GM18502 (cell line): ENCODE data around the gene ADAMTS10.
"Not testable (repeated sequence)": the region's sequence is repeated elsewhere in the genome, so short reads cannot be mapped to it uniquely, and the experiment has no call there.

Experiments
- ATAC-seq: cut with Tn5 transposase; IDR thresholded peaks from one replicate; pipeline ENCODE4 v1.9.1; 2021; ENCODE audit warnings: mild to moderate bottlenecking; ENCODE audit not compliant: unreplicated experiment, poor library complexity

Gene ADAMTS10

DNA sequence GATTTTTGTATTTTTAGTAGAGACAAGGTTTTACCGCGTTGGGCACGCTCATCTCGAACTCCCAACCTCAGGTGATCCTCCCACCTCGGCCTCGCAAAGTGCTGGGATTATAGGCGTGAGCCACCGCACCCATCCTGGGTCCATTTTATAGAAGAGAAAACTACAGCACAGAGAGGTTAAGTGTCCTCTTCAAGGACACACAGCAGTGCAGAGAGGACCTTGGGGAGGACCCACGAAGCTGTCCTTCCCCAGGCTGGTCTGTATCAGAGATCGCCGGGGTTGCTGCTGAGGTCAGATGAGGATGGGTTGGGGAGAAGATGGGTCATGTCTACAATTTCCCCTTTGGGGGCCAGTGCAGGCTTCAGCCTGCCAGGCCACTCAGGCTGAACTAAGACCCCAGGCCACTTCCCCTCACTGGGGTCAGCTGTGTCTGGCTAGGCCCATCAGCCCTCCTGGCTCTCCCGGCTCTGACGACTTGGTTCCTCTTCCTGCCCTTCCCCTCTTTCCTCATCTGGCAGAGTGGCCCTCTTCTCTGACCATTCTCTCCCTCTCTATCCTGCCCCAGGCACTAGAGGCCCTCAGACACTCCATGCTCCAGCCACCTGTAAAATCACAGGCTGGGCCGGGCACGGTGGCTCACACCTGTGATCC, 42.9 kb downstream of the ADAMTS10 start:
- ATAC-seq: no peak

DNA sequence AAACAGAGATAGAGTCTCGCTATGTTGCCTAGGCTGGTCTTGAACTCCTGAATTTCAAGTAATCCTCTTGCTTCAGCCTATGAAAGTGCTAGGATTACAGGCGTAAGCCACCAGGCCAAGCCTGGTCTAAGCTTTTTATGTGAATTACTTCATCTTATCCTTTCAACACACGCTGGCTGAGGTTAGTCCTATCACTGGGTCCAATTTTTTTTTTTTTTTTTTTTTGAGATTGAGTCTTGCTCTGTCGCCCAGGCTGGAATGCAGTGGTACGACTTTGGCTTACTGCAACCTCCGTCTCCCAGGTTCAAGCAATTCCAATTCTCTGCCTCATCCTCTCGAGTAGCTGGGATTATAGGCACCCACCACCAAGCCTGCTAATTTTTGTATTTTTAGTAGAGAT, 43.7 kb downstream of the ADAMTS10 start:
- ATAC-seq: no peak

DNA sequence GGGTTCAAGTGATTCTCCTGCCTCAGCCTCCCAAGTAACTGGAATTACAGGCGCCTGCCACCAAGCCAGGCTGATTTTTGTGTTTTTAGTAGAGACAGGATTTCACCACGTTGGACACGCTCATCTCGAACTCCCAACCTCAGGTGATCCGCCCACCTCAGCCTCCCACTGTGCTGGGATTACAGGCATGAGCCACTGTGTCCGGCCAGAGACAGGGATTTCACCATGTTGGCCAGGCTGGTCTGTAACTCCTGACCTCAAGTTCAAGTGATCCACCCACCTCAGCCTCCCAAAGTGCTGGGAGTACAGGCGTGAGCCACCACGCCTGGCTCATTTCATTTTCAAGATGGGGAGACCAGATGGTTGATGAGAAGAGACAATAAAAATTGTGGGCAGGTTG, 45.6 kb downstream of the ADAMTS10 start:
- ATAC-seq: not testable (repeated sequence)

DNA sequence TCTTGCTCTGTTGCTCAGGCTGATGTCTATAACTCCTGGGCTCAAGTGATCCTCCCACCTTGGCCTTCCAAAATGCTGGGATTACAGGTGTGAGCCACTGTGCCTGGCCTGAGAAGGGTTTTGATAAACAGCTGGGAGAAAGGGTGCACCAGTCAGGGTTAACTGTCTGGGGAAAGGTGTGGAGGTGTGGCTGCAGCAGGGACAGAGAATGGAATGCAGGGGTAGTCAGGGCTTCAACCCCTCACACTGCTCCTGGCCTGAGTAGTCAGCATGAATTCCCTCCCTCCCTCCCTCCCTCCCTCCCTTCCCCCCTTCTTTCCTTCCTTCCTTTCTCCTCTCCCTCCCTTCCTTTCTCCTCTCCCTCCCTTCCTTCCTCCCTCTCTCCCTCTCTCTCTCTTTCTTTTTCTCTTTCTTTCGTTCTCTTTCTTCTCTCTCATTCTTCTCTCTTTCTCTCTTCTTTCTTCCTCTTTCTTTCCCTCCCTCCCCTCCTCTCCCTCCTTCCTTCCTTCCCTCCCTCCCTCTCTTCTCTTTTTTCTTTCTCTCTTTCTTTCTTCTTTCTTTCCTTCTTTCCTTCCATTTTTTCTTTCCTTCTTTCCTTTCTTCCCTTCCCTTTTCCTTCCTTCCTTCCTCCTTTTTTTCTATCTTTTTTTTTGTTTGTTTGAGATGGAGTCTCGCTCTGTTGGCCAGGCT, 49.3 kb downstream of the ADAMTS10 start:
- no peak for ATAC-seq

DNA sequence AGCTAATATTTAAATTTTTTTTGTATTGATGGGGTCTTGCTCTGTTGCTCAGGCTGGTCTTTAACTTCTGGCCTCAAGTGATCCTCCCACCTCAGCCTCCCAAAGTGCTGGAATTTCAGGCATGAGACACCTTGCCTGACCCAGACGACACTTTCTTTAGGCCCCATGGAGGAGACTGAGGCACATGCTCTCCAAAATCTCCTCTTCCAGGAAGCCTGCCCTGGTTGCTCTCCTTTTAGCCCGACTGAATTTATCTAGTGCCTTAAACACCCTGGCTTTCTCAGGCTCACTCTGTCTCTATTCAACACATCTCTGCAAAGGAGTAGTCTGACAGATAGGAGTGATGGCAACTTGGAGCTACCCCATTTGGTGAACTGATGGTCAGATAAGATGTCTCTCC, 52.2 kb downstream of the ADAMTS10 start:
- ATAC-seq: no peak

DNA sequence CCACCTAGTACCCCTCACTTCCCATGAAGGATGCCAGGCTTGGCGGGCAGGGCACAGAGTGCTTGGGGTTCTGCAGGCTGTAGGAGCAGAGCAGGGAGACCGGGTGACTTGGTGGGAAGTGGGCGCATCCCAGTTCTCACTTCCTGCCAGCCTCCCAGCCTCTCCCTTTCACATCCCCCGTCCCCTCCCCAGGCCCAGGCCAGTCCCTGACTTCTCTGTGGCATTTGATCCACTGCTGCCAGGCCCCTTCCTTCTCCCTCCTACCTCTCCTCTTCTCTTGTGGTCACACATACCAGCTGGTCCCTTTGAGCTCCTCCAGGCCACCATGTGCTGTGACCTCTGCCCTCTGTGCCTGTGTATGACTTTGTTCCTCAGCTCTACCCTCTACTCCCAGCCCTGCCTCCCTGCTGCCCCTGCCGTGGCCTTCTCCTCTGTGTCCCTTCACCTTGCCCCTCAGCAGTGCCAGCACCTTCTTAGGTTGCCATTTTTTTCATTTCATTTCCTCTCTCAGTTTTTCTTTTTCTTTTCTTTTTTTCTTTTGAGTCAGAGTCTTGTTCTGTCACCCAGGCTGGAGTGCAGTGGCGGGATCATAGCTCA, 52.8 kb downstream of the ADAMTS10 start:
- no peak for ATAC-seq

DNA sequence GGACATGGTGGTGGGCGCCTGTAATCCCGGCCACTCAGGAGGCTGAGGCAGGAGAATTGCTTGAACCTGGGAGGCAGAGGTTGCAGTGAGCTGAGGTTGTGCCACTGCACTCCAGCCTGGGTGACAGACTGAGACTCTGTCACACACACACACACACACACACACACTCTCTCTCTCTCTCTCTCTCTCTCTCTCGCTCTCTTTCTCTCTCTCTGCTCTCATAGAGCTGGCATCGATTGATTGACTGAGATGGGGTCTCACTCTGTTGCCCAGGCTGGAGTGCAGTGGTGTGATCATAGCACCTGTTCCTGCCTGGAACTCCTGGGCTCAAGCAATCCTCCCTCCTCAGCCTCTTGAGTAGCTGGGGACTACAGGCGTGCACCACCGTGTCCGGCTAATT, 56.8 kb downstream of the ADAMTS10 start:
- not testable (repeated sequence) for ATAC-seq

DNA sequence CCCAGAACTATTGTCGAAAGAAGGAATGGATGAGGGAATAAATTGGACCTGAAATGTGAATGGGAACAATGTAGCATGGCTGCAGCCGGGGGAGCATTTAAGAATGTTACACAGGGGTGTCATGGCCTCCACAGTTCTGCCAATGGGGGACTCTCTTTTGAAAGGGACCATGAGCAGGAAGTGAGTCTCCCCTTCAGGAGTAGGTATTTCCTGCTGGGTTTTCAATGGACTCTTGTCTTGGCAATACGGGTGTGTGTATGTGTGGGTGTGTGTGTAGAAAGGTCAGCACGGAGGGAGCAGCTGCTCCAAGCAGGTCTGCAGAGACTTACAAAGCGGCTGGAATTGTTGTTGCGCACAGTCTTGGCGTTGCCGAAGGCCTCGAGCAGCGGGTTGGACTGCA, 57.7 kb downstream of the ADAMTS10 start:
- ATAC-seq: no peak

DNA sequence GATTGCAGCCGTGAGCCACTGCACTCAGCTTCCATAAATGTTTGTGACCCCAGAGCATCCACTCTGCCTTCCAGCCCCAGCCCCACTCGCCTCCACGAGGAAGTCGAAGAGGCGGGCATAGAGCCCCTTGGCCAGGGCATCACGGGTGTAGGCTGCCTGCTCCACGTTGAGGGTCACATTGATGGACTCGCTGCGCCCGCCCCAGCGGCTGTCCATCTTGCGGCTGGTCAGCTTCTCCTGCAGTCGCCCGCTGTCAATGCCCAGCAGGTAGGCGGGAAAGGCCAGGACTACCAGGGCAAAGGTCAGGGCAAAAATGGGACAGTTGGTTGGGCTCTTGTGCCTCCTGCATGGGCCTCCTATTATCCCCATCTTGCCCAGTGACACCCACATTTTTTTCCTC, 60.4 kb downstream of the ADAMTS10 start:
- ATAC-seq: no peak

DNA sequence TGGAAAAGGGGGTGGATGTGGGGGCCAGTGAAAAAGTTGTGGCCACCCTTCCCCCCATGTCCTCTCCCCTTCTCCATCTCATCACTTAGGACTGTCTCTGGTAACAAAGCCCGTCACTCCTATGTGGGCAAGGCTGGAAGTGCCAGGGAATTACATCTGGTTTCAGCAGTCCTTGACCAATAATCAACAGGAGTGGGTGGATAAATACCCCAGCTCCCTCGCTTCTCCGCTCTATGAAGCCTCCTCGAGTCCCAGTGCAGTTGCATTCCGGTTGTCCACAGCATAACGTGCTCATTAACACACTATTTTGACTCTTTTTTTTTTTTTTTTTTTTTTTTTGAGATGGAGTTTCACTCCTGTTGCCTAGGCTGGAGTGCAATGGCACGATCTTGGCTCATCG, 64.8 kb downstream of the ADAMTS10 start:
- no peak for ATAC-seq

DNA sequence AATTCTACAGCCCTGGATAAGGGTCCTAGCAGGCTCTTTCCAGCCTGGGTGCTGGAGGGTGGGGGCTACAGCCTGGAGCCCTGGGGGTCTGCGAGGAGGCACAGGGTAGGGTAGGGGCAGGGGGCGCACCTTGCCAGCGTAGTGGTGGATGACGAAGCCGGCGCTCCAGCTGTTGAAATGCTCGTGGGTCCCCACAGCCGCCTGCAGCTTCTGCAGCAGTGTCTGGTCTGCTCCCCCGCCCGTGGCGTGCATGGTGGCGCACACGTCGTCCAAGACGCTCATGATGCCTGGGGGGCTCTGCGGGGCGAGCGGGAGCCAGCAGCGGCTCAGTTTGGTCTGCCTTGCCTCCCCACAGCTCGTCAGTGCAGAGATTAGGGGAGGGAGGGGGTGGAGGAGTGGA, 66.3 kb downstream of the ADAMTS10 start:
- ATAC-seq: no peak

DNA sequence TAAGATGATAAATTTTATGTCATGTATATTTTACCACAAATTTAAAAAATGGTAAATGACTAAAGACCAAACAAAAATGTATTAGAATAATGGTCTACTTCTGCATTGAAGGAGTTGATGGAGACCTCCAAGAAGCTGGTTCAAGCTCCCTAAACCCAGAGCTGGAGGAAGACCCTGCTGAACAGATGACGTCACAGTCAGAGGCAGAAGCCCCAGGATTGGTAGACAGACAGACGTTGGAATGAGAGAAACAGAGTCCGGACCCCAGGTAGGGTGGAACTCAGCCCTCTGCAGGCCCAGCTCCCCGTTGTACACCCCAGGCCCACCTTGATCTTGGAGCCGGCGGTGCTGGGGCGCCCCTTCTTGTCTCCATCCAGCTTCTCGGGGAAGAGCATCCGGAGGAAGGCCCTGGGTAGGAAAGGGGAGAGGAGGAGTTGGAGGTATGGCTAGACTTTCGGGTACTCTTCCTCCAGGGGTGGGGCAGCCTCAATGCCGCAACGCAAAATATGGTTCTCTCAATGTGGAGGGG, 70.8 kb downstream of the ADAMTS10 start:
- no peak for ATAC-seq

DNA sequence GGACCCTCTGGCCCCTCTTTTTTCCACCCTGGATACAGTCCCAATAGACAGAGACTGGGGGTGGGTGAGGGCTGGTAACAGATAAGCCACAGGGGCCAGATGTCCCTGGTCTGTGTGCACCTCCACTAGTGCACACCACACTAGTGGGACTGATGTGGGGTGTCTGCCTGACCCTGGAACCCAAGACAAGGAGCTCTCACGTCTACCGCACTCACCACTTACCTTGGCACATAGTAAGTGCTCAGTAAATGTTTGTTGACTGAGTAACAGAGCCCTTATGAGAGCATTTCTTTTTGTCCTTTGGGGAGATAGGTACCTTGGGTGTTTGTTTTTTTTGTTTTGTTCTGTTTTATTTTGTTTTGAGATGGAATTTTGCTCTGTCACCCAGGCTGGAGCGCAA, 73.4 kb downstream of the ADAMTS10 start:
- ATAC-seq: no peak

DNA sequence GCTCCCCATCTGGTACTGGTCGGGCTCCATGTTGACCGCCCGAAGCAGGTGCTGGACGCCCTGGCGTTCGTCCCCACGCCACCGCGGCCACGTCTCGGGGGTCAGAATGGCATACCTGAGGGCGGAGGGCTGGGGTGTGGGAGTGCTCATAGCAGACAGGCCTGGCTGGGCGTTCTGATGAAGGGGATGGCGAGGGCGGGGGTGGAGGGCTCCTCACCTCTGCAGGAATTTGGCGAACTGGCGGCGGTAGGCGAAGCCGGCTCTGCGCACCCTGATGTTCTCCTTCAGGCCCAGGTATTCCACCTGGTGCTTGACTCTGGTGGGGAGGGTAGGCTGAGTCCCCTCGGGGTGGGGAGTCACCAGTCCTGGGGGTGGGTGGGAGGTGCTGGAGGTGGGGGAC, 74.2 kb downstream of the ADAMTS10 start:
- ATAC-seq: no peak

DNA sequence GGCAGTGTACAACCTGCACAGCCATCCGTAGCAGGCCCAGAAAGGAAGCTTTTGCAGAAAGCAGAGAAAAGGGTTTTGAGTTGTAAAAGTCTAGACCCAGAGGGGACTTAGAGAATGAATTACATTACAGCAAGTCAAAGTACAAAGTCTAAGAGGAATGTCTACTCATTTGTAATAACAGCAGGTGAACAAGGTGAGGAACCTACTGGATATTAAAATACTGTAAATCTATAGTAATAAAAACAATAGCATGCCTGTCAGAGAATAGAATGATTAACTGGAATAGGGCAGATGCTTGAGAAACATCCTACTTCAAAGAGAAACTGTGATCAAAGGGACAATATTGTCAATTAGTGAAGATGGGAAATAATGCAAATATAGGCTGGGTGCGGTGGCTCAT, 78.3 kb downstream of the ADAMTS10 start:
- no peak for ATAC-seq

DNA sequence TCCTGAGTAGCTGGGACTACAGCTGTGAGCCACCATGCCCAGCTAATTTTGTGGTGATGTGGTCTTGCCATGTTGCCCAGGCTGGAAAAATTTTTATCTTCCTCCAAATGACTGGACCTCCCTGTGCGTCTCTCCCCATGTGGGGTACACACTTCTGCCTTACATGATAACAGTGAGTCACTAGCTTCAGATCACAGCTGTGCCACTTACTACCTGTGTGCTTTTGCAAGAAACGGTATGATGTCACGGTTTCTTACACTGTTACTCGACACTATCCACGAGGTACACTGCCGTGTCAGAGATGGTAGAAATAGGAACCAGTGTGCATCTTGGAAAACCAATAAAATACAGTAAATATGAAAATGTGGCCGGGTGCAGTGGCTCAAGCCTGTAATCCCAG, 79.0 kb downstream of the ADAMTS10 start:
- ATAC-seq: no peak
